Transverse colon (tissue), 4 donors: ENCODE measurements around the gene RASSF6. TPM values are rescaled to one million over a fixed set of nuclear protein-coding genes. Genes with fewer than 3 reads are reported as not detected.

Experiments used
- DNase-seq: peaks from one replicate; pipeline ENCODE4 v3.0.0-alpha.2; 2019
- H3K27ac ChIP-seq, 4 donors: fragments of 200-600 bp; sonication (generic); 2 replicates each; pipeline ENCODE4 v1.5.1; 2016 to 2018; ENCODE audit warnings: inconsistent platforms in 4 of 4
- H3K27me3 ChIP-seq: fragments of 200-600 bp; sonication (generic); 2 replicates; pipeline ENCODE4 v1.5.1; 2017; ENCODE audit warnings: inconsistent platforms
- H3K36me3 ChIP-seq, 4 donors: fragments of 200-600 bp; sonication (generic); 2 replicates each; pipeline ENCODE4 v1.5.1; 2017 to 2019; ENCODE audit warnings: inconsistent platforms in 4 of 4
- H3K4me1 ChIP-seq, 4 donors: fragments of 200-600 bp; sonication (generic); 2 replicates each; pipeline ENCODE4 v1.5.1; 2017 to 2020; ENCODE audit warnings: inconsistent platforms in 4 of 4
- H3K4me3 ChIP-seq, 4 donors: fragments of 200-600 bp; sonication (generic); 1 replicate in 1 of 4; 2 replicates in 3 of 4; pipeline versions ENCODE4 v1.5.1 to v1.6.1; 2017 to 2019; ENCODE audit warnings: inconsistent platforms in 4 of 4
- H3K9me3 ChIP-seq, 2 donors: fragments of 200-600 bp; sonication (generic); 2 replicates each; pipeline ENCODE4 v1.5.1; 2017 to 2019; ENCODE audit warnings: inconsistent platforms in 2 of 2
- CTCF ChIP-seq, 5 experiments: fragments of 200-600 bp in 3 of 5; fragments of 450-650 bp in 2 of 5; sonication (generic) in 3 of 5; IDR thresholded peaks; 1 replicate in 2 of 5; 2 replicates in 3 of 5; pipeline ENCODE4 v1.5.1; 2016 to 2017; ENCODE audit warnings: antibody characterized with exemption in 5 of 5, inconsistent platforms in 3 of 5, mild to moderate bottlenecking in 2 of 5, moderate library complexity in 1 of 5
- EP300 ChIP-seq: sonication (generic); formaldehyde crosslinking; IDR thresholded peaks from one replicate; pipeline ENCODE4 v1.6.1; 2017; ENCODE audit warnings: antibody characterized with exemption, low read depth
- POLR2A ChIP-seq: fragments of 450-650 bp; IDR thresholded peaks from one replicate; pipeline ENCODE4 v1.6.1; 2016; ENCODE audit warnings: antibody characterized with exemption, mild to moderate bottlenecking, moderate library complexity
- POLR2AphosphoS5 ChIP-seq, 3 donors: sonication (generic); formaldehyde crosslinking; IDR thresholded peaks; one replicate each; pipeline ENCODE4 v1.6.1; 2016; ENCODE audit warnings: antibody characterized with exemption in 3 of 3
- WGBS, 2 donors: methylation state at CpG; one replicate each; pipeline ENCODE4 v1.1.5; 2018; ENCODE audit warnings: low coverage in 1 of 2; 5-methylcytosine and 5-hydroxymethylcytosine counted together
- in situ Hi-C, 4 donors: fragments of 200-750 bp; cut with MboI; loops; one replicate each; pipeline versions ENCODE4 v1.15.0 to v1.15.1; 2017; ENCODE audit warnings: low sequenced_read_pairs in 3 of 4, low pct_ligation_motif_present in 1 of 4, low pct_unique_long_range_greater_than_20kb in 1 of 4
- intact Hi-C: fragments of 100-400 bp; cut with DNase I; formaldehyde crosslinking; loops from one replicate; pipeline ENCODE4 v1.15.1; 2023; ENCODE audit warnings: low total_unique reads
- total RNA-seq, 4 donors: library from RNA; depleted of rRNA; stranded (reverse); fragments of >200 nt; gene quantifications; one replicate each; pipeline ENCODE4 v1.1.0, GENCODE V29; 2016

RASSF6 gene
- total RNA-seq, 4 donors from 2014 or later: 30.7 to 49.4 (median 41.1) TPM

- peaks cover 0 to 5% (median 0%) of the 10 kb centered on the region in 4 donors for H3K4me1 ChIP-seq
- no peak overlapping the region for H3K4me3 ChIP-seq
- H3K27me3 ChIP-seq: no peaks in the 10 kb centered on the region
- in situ Hi-C loops: no loop called here
- no peak for TF ChIP-seq CTCF (IDR thresholded peaks at IDR 0.05)
- TF ChIP-seq POLR2AphosphoS5 (IDR thresholded peaks at IDR 0.05): no peak
- TF ChIP-seq POLR2A: no peak
- no peak for TF ChIP-seq EP300
- no peaks in the 10 kb centered on the region for H3K9me3 ChIP-seq
- DNase-seq: no peak
- 75 to 76% methylated on average over 2 of the region's 2 CpGs for WGBS, 2 donors
- no peaks in the 10 kb centered on the region for H3K36me3 ChIP-seq
- no peak overlapping the region for H3K27ac ChIP-seq
- intact Hi-C loops: no loop called here
Measured at GRCh38 chr4:73538162-73538561, 82.1 kb downstream of the RASSF6 start.

GRCh38 chr4:73533515-73534422 is 86.5 kb downstream of the RASSF6 start:
- Histone ChIP-seq H3K27me3 (no peaks in the 10 kb centered on the region), H3K9me3 (no peaks in the 10 kb centered on the region), H3K4me1 (peaks cover 0 to 5% (median 0%) of the 10 kb centered on the region in 4 donors), H3K36me3 (no peaks in the 10 kb centered on the region), H3K27ac (no peak overlapping the region), H3K4me3 (no peak overlapping the region)
- no peak for TF ChIP-seq CTCF (IDR thresholded peaks at IDR 0.05)
- in situ Hi-C loops (no loop called here), intact Hi-C loops (no loop called here)
- DNase-seq: peak; percentile 11
- WGBS, 2 donors: 32 to 34% methylated on average over 2 of the region's 2 CpGs

- DNase-seq: no peak
- intact Hi-C loops (no loop called here), in situ Hi-C loops (no loop called here)
- WGBS, 2 donors: 81 to 97% methylated on average over 2 of the region's 2 CpGs
- H3K27ac ChIP-seq: no peak overlapping the region
- H3K9me3 ChIP-seq: no peaks in the 10 kb centered on the region
- H3K4me1 ChIP-seq: no peaks in the 10 kb centered on the region
- no peaks in the 10 kb centered on the region for H3K27me3 ChIP-seq
- TF ChIP-seq POLR2A: no peak
- TF ChIP-seq CTCF (IDR thresholded peaks at IDR 0.05): no peak
- TF ChIP-seq EP300: no peak
- TF ChIP-seq POLR2AphosphoS5 (IDR thresholded peaks at IDR 0.05): no peak
- no peaks in the 10 kb centered on the region for H3K36me3 ChIP-seq
- no peak overlapping the region for H3K4me3 ChIP-seq
Measured at GRCh38 chr4:73528171-73528570, 92.1 kb downstream of the RASSF6 start.

- TF ChIP-seq POLR2AphosphoS5 (IDR thresholded peaks at IDR 0.05): no peak
Measured at GRCh38 chr4:73527196-73527595, 93.0 kb downstream of the RASSF6 start.

GRCh38 chr4:73525611-73526010 is 94.6 kb downstream of the RASSF6 start:
- in situ Hi-C loops: no loop called here
- no peaks in the 10 kb centered on the region for H3K9me3 ChIP-seq
- TF ChIP-seq POLR2AphosphoS5 (IDR thresholded peaks at IDR 0.05) (no peak), POLR2A (no peak), CTCF (IDR thresholded peaks at IDR 0.05) (no peak), EP300 (no peak)
- no peak for DNase-seq
- H3K27me3 ChIP-seq: no peaks in the 10 kb centered on the region
- no peaks in the 10 kb centered on the region for H3K4me1 ChIP-seq
- no peaks in the 10 kb centered on the region for H3K36me3 ChIP-seq
- no peak overlapping the region for H3K27ac ChIP-seq
- no peak overlapping the region for H3K4me3 ChIP-seq
- WGBS, 2 donors: 50 to 75% methylated on average over 1 of the region's 1 CpG
- intact Hi-C loops: no loop called here

More at GRCh38 chr4:73527196-73527595, 93.0 kb downstream of the RASSF6 start:
- Histone ChIP-seq H3K4me3 (no peak overlapping the region), H3K27ac (no peak overlapping the region), H3K36me3 (no peaks in the 10 kb centered on the region), H3K27me3 (no peaks in the 10 kb centered on the region), H3K4me1 (no peaks in the 10 kb centered on the region), H3K9me3 (no peaks in the 10 kb centered on the region)
- DNase-seq: no peak
- in situ Hi-C loops (no loop called here), intact Hi-C loops (no loop called here)
- WGBS, 2 donors: 56 to 97% methylated on average over 1 of the region's 1 CpG
